Smooth muscle cell (in vitro differentiated cells): ENCODE results near the gene KRTAP10-7. TPM values are rescaled to one million over a fixed set of nuclear protein-coding genes. Genes with fewer than 3 reads are reported as not detected.

ENCODE experiments used
- DNase-seq: peaks from one replicate; lab custom pipeline; 2025; ENCODE audit not compliant: unreplicated experiment; lab: John Stamatoyannopoulos, UW
- H2AFZ ChIP-seq: fragments of 200-600 bp; sonication (generic); 2 replicates; pipeline ENCODE4 v1.6.0; 2016; ENCODE audit warnings: antibody characterized with exemption, low read depth, mild to moderate bottlenecking
- H3F3A ChIP-seq: fragments of 200-600 bp; sonication (generic); 2 replicates; pipeline ENCODE4 v1.6.0; 2017; ENCODE audit warnings: antibody characterized with exemption, low read depth
- H3K27ac ChIP-seq: fragments of 200-600 bp; sonication (generic); 2 replicates; pipeline ENCODE4 v1.5.1; 2016; ENCODE audit warnings: low read depth, mild to moderate bottlenecking
- H3K27me3 ChIP-seq: fragments of 200-600 bp; sonication (generic); 2 replicates; pipeline ENCODE4 v1.6.1; 2016; ENCODE audit warnings: low read depth, mild to moderate bottlenecking
- H3K36me3 ChIP-seq: fragments of 200-600 bp; sonication (generic); 2 replicates; pipeline ENCODE4 v1.5.1; 2016; ENCODE audit warnings: low read depth
- H3K4me1 ChIP-seq: fragments of 200-600 bp; sonication (generic); 2 replicates; pipeline ENCODE4 v1.5.1; 2016; ENCODE audit warnings: low read depth
- H3K4me2 ChIP-seq: fragments of 200-600 bp; sonication (generic); 2 replicates; pipeline ENCODE4 v1.6.0; 2016; ENCODE audit warnings: mild to moderate bottlenecking
- H3K4me3 ChIP-seq: fragments of 200-600 bp; sonication (generic); 2 replicates; pipeline ENCODE4 v1.5.1; 2016; ENCODE audit warnings: mild to moderate bottlenecking
- H3K79me2 ChIP-seq: fragments of 200-600 bp; sonication (generic); 2 replicates; pipeline ENCODE4 v1.6.0; 2016; ENCODE audit warnings: low read depth, mild to moderate bottlenecking
- H3K9ac ChIP-seq: fragments of 200-600 bp; sonication (generic); 2 replicates; pipeline ENCODE4 v1.6.0; 2016; ENCODE audit warnings: low read depth
- H3K9me3 ChIP-seq: fragments of 200-600 bp; sonication (generic); replicated peaks from 2 replicates; pipeline ENCODE4 v1.5.1; 2016; ENCODE audit warnings: low read depth
- H4K20me1 ChIP-seq: fragments of 200-600 bp; sonication (generic); 2 replicates; pipeline ENCODE4 v1.6.0; 2016; ENCODE audit warnings: low read depth
- WGBS: methylation state at CpG from one replicate; pipeline ENCODE4 v1.1.7; 2016; ENCODE audit warnings: low lambda C conversion rate; 5-methylcytosine and 5-hydroxymethylcytosine counted together
- polyA plus RNA-seq: library from polyadenylated mRNA; unstranded; fragments of >200 nt; fragmentation: Nextera tagmentation; extraction: Ambion mirVana; gene quantifications from 2 replicates; pipeline ENCODE4 v1.2.1, GENCODE V29; 2016
- total RNA-seq: library from RNA; depleted of rRNA; stranded (reverse); fragments of >200 nt; gene quantifications from 2 replicates; pipeline ENCODE4 v1.2.3, GENCODE V29; 2014
- TF ChIP-seq, protein P1 (sequence below): fragments of 200-600 bp; sonication (generic); IDR thresholded peaks from 2 replicates; pipeline ENCODE4 v1.5.1; 2017; ENCODE audit warnings: borderline replicate concordance, mild to moderate bottlenecking, antibody characterized with exemption; ENCODE audit not compliant: insufficient read depth, poor library complexity, severe bottlenecking

Gene KRTAP10-7
- total and polyA plus RNA-seq, 2 experiments from 2014 or later, result not detected

- Histone ChIP-seq H3F3A (no peaks in the 10 kb centered on the region), H3K9ac (no peak overlapping the region), H3K27ac (no peak overlapping the region), H3K36me3 (no peaks in the 10 kb centered on the region), H3K4me1 (no peaks in the 10 kb centered on the region), H4K20me1 (no peaks in the 10 kb centered on the region), H3K9me3 (peaks cover 9% of the 10 kb centered on the region), H3K4me2 (no peak overlapping the region), H3K79me2 (no peaks in the 10 kb centered on the region), H2AFZ (no peak overlapping the region), H3K4me3 (no peak overlapping the region), H3K27me3 (no peaks in the 10 kb centered on the region)
- no peak for DNase-seq
- TF ChIP-seq, protein P1, sequence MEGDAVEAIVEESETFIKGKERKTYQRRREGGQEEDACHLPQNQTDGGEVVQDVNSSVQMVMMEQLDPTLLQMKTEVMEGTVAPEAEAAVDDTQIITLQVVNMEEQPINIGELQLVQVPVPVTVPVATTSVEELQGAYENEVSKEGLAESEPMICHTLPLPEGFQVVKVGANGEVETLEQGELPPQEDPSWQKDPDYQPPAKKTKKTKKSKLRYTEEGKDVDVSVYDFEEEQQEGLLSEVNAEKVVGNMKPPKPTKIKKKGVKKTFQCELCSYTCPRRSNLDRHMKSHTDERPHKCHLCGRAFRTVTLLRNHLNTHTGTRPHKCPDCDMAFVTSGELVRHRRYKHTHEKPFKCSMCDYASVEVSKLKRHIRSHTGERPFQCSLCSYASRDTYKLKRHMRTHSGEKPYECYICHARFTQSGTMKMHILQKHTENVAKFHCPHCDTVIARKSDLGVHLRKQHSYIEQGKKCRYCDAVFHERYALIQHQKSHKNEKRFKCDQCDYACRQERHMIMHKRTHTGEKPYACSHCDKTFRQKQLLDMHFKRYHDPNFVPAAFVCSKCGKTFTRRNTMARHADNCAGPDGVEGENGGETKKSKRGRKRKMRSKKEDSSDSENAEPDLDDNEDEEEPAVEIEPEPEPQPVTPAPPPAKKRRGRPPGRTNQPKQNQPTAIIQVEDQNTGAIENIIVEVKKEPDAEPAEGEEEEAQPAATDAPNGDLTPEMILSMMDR, result no peak
- WGBS, result 91% methylated on average over 13 of the region's 13 CpGs
These were observed 12.4 kb downstream of the KRTAP10-7 start for GRCh38 chr21:44612669-44613229.

GRCh38 chr21:44613386-44614155 lies 13.2 kb downstream of the KRTAP10-7 start:
- no peak overlapping the region for H3K27ac ChIP-seq
- no peak overlapping the region for H3K4me3 ChIP-seq
- H3K36me3 ChIP-seq, result no peaks in the 10 kb centered on the region
- H3F3A ChIP-seq, result no peaks in the 10 kb centered on the region
- WGBS, result 97% methylated on average over 22 of the region's 26 CpGs
- H3K9me3 ChIP-seq, result peaks cover 9% of the 10 kb centered on the region
- H3K79me2 ChIP-seq, result no peaks in the 10 kb centered on the region
- DNase-seq, result no peak
- no peak overlapping the region for H3K9ac ChIP-seq
- no peak overlapping the region for H2AFZ ChIP-seq
- no peaks in the 10 kb centered on the region for H4K20me1 ChIP-seq
- no peaks in the 10 kb centered on the region for H3K4me1 ChIP-seq
- H3K4me2 ChIP-seq, result no peak overlapping the region
- no peaks in the 10 kb centered on the region for H3K27me3 ChIP-seq
- TF ChIP-seq, protein P1, result no peak

GRCh38 chr21:44614161-44614631 lies 13.8 kb downstream of the KRTAP10-7 start:
- Histone ChIP-seq H3K36me3 (no peaks in the 10 kb centered on the region), H4K20me1 (no peaks in the 10 kb centered on the region), H3K27me3 (no peaks in the 10 kb centered on the region), H3K4me3 (no peak overlapping the region), H3K9me3 (peaks cover 9% of the 10 kb centered on the region), H3K4me2 (no peak overlapping the region), H3F3A (no peaks in the 10 kb centered on the region), H3K9ac (no peak overlapping the region), H2AFZ (no peak overlapping the region), H3K27ac (no peak overlapping the region), H3K4me1 (no peaks in the 10 kb centered on the region), H3K79me2 (no peaks in the 10 kb centered on the region)
- WGBS, result 88% methylated on average over 19 of the region's 20 CpGs
- TF ChIP-seq, protein P1, result no peak
- DNase-seq, result no peak
